Glomerular endothelial cell (primary cell): ENCODE data around the gene ANO6. TPM values are rescaled to one million over a fixed set of nuclear protein-coding genes. Genes with fewer than 3 reads are reported as not detected.

Source experiments
- DNase-seq: peaks from one replicate; pipeline ENCODE4 v3.0.0-alpha.2; 2011; ENCODE audit warnings: low read depth, low spot score; ENCODE audit errors: extremely low read depth
- total RNA-seq: library from RNA; depleted of rRNA; stranded (reverse); fragments of >200 nt; gene quantifications from 2 replicates; pipeline ENCODE4 v1.2.3, GENCODE V29; 2015

Gene ANO6
- total RNA-seq, 1 donor from 2014 or later = 78.2 TPM

DNA sequence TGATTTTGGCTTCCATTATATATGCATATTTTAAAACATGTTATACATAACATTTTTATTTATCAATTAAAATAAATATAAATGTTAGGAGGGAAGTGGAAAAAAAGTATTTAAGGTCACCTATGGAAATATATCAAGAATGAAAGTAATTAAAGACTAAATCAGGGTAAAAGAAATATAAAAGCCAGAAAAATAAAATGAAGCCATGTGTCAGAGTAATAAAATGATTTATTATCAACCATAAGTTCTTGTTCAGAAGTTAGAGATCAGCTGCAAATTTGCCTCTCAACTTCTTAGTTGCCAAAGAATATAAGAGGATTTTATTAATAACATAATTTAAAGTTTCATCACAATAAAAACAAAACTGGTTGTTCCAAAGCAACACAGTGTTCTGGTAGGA, 121.9 kb downstream of the ANO6 start:
- no peak for DNase-seq

DNA sequence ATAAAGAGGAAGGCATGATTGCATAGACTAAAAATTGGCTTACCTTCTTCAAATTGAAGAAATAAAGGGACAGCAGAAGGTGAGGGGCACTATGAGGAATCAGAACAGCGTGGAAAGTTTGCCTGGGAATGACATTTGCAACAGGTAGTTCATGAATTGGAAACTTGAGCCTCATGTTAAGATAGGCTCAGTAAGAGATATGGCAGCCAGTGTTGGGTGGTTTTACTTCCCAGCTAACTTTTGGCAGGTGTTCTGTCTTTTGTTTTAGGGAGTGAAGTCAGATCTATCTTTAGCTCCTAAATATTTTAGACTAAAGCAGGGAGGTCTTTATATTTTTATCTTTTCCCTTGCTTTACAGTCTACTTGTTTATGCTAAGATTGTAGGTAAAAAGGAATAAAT, 122.4 kb downstream of the ANO6 start:
- DNase-seq = no peak

DNA sequence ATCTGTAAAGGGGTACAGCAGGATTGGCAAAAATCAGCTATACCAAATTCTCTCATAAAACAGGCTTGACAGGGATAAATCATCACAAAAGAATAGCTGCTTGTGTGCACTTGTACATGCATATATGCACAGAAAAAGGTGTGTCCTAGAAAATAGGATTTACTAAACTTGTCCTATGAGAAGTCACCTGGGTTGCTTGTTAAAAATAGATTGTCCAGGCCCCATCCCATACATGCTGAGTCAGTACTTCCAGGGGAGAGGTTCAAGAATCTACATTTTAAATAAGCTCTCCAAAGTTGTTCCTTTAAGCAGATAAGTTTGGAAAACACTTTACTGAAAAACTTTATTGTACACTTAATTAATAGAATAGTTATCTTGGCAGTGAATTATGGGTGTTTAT, 123.1 kb downstream of the ANO6 start:
- no peak for DNase-seq

DNA sequence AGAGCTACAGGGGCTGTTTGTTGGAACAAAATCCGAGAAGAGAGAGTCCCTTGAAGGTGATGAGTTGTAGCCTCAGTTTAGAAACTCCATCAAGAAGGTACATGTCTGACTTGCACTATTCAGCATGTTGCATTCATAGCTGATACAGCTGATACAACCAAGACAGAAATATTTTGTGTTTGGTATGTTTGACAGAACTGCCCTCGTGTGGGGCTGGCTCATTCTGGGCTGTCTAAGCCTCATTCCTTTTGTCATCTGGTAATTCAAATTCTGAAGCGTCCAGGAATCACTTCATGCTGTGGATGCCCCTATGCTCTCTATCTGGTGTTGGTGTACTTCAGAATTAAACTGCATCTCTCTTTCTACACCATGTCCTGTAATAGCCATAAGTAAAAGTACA, 126.3 kb downstream of the ANO6 start:
- DNase-seq = no peak

DNA sequence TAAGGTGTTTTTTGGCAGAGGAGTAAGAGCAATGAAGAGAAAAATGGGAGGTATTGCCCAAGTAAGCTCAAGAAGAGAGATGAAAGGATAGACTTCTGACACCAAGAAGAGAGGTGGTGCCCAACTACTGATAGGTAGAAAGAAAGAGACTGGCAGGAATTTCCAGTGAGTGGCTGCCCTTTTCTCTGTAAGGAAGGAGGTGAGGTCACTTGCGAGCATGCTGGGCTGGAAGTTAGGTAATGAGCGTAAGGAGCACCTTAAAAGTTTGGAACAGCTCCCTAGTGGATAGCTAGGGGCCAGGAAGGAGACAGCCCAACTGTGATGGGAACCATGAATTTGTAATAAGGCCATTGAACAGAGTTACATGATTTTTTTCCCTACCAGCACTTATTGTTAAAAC, 127.0 kb downstream of the ANO6 start:
- DNase-seq = no peak

DNA sequence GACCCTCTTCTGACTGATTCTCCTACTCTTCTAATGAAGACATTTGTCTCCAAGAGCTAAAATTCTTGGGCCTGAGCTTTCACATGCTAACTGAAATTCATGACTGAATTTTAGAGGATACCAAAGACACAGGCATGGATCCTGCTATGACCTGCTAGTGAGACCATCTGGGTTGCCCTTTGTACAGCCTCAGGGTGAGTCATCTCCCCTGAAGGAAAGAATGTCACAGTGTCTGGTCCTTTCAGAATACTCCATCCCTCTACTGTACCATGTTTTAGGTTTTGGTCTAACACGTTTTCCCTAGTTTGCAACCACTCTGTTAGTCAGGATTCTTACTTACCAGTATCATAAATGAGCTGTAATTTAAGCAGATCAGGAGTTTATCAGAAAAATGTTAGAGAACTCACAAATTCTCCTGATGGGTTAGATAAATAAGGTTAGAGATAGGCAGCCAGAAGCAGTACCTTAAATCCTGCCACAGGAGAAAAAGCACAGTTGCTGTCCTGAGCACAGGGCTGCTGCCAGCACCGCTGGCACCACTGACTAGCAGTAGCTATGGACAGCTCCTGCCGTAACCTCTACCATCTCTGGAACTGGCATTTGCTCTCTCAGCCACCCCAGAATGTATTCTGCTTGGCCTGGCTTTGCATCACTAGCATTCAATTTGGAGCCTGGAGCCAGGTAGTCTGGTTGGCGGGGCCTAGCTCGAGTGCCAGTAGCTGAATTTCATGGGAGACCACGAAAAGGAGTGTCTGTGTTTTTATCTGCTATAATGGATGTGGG, 127.6 kb downstream of the ANO6 start:
- no peak for DNase-seq

DNA sequence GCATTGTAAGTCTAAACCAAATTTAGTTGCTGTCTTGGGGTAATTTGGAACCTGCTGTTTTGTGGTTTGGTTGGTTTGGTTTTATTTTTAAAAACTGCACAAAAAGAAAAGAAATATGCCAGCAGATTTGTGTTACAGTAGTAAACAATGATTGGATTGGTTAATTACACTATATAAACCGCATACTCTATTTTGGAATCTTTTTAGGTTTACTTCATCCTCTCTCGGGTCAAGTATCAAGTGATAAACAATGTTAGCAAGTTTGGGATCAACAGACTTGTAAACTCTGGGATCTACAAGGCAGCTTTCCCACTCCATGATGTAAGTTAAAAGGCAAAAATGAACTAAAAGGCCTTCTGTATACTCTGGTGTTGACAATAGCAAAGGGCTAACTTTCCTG, 132.4 kb downstream of the ANO6 start:
- DNase-seq = no peak

DNA sequence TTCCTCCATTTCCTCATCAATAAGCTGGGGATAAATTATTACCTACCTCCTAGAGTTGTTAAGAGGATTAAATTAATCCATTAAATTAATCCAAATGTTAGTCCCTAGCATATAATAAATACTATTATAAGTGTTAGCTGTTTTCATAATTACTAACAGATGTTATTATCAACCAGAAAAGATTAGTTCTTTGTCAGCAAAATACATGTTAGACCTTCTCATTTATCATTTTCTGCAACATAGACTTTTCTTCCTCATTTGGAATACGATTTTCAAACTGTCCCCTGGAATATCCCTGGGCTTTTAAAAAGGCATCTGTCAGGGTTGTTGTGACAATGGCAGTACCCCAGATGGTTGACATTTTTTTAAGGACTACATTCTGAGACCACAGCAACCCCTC, 133.1 kb downstream of the ANO6 start:
- no peak for DNase-seq

DNA sequence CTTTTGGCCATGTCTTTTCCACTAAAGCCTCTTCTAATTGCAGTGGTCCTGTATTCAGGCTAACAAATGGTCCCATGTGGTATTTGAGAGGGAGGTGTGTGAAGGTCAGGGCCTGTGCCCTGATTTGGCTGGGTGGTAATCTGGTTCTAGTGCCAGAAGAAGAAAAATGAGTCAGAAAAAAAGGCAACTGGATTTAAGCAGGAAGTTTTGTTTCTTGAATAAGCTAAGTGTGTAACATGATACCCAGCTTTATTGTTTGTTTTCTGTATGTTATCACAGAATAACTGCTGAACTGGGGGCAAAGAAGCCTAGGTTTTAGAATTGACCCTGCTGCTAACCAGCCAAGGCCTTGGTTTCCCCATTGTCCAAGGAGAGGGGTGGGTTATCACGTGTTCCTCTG, 134.0 kb downstream of the ANO6 start:
- no peak for DNase-seq

DNA sequence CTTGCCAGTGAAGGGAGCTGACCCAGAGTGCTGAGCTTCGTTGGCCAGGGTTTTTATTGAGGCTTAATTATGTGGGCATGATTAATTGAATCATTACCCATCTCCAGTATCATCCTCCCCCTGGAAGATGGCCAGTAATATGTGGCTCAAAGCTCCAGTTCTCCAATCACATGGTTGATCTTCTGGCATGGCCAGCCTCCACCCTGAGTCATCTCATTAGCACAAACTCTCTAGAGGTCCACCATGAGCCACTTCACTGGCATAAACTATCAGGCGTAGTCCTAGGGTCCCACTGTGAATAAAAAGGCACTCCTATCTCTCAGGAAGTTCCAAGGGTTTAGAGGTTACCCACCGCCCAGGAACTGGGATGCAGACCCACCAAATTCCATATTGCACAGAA, 135.0 kb downstream of the ANO6 start:
- DNase-seq = no peak

DNA sequence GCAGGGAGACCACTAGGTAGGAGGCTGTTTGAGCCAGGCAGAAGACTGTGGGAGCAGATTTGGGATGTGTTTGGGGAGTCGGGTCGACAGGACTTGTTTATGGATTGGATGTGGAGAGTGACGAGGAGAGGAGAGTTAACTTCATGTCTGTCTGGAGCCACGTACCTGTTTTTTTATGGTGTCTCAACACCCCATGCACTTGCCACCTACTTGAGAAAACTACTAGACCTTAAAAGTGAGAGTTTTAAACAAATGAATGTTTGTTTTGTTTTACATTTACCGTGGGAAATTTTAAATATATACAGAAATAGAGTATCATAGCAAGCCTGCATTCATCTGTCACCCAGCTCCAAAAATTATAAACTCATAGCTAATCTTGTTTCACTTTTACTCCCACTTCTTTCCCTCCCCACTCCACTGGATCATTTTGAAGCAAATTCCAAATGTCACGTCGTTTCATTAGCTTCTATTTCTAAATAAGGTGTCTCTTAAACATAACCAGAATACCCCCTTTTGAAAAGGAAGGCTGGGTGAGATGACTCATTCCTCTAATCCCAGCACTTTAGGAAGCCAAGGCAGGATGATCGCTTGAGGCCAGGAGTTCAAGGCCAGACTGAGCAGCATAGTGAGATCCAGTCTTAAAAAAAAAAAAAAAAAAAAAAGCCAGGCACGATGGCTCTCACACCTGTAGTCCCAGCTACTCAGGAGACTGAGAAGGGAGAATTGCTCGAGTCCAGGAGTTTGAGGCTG, 136.2 kb downstream of the ANO6 start:
- no peak for DNase-seq

DNA sequence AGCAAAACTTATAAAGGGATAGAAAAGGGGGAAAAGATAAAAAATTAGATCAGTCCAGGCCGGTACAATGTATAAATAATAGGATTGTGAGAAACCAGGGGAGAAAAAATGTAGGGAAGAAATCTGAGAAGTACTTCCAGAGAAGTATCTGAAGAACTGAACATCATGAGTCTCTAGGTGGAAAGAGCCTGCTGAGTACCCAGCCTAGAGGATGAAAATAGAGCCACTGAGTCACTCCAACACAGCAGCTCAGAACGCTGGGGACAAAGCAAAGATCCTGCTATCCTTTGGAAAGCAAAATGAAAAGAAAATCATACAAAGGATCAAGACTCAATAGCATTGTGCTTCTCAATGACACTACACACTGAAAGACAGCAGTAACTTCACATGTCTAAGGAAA, 138.0 kb downstream of the ANO6 start:
- no peak for DNase-seq

DNA sequence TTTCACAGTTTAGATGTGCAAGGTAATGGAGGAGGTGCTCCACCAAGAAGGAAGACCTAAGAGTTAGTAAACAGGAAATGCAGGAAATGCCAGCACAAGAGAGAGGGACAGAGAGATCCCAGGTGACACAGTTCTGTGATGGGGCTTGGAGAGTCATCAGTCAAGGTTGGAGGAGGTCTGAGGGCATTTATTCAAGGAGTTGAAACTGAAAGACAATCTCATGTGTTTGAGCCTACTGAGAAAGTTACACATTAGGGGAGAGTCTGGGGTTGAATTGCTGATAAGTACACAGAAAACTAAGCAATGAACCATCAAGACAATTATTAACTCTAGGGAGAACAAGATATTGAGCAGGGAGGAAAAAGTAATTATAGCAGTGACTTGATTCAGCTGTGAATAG, 138.5 kb downstream of the ANO6 start:
- DNase-seq = no peak

DNA sequence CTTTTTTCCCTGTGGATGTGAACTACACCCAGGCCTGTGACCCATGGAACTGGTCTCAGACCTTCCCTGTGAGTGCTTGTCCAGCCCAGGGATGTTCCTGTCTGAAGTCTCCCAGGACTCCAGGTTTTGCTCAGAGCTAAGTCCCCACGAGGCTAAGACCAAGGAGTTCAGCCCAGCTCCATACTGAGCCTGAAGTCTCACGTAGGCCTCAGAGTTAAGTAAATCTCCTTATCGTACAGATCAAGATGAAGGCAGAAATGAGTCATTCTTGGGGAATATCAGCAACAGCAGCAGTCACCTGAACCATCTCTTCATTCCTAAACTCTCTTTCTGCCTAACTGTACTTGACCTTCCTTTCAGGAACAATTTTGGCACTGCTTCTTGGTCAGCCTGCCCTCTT, 139.8 kb downstream of the ANO6 start:
- DNase-seq = no peak

DNA sequence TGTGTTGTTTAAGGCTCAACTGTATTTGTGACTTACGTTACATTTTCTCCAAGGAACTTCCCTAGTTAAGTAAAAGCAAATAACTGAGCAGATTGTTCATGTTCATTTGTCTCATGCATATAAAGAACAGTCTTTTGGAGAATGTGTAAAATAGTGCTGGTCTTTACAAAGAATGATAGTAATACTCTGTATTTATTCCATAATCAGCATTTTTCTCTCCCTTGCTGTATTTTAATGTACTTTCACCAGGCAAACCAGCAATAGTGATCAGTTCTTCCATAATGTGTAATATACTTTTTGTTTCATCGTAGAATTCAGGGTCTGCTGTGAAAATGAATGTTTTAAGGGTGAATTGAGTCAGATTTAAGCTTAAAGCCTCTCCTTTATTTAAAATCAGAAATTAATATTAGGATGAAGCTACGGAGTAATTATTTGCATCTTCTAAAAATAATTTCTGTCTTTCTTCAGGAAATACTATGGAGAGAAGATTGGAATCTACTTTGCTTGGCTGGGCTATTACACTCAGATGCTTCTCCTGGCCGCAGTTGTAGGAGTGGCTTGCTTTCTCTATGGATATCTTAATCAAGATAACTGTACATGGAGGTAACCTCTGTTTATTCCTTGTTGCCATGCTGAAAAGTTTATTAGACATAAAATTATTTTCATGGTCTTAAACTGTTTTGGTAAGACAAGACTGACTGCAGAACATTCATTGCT, 141.1 kb downstream of the ANO6 start:
- DNase-seq = no peak

DNA sequence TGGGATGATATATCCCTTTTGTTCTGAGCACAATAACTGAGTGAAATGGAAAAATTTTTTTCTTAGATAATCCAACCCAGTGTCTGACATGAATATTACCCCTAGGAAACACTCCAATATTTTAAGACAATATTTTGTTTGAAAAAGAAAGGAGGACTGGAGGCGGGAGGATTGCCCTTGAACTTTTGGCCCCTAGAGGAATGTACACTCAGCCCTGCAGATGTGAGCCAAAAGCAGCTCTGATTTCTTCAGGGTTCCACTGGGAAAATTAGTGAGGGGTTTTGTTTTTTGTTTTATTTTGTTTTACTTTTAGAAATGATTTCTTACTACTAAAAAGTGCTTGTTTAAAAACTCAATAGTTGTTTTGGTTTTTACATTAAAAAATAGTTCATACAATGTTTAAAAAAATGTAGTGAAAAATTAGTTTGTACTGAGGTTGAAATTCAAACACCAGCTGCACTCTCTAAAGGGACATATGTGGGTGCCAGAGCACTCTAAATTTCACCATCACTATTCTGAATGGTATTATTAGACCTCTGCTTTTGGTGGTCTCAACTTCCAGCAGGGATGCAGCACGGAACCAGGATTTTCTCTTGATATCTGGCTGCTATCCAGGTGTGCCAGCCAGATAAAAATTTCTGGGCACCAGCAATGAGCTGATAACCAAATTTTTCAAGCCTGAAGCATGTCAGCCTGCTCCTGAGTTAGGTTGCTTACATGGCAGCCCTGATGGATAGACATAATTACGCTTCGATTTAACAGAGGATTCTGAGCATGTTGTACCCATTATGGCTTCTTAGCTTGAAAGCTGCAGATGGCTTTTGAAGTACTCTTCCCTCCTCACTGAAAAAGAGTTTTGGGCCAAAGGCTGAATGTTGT, 141.9 kb downstream of the ANO6 start:
- no peak for DNase-seq

DNA sequence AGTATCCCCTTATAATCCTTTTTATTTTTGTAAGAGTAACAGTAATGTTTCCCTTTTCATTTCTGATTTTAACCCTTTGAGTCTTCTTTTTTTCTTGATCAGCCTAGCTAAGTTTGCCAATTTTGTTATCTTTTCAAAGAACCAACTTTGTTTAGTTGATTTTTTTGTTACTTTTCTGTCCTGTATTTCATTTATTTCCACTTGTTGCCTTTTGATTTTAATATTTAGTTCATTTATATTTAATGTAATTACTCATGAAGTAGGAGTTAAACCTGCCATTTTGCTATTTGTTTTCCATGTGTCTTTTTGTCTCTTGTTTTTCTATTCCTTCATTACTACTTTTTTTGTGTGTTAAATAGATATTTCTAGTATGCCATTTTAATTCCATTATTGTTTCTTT, 146.4 kb downstream of the ANO6 start:
- DNase-seq = no peak

DNA sequence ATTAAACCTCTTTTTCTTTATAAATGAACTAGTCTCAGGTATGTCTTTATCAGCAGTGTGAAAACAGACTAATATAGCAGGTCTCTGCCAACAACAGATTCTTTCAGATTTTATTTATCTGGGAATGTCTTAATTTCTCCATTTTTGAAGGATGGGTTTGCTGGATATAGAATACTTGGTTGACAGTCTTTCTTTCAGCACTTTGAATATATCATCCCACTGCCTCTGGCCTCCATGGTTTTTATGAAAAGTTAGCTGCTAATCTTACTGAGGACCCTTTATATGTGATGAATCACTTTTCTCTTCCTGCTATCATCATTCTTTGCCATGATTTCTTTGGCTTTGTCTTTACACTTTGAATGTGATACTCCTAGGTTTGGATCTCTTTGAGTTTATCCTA, 148.0 kb downstream of the ANO6 start:
- no peak for DNase-seq

DNA sequence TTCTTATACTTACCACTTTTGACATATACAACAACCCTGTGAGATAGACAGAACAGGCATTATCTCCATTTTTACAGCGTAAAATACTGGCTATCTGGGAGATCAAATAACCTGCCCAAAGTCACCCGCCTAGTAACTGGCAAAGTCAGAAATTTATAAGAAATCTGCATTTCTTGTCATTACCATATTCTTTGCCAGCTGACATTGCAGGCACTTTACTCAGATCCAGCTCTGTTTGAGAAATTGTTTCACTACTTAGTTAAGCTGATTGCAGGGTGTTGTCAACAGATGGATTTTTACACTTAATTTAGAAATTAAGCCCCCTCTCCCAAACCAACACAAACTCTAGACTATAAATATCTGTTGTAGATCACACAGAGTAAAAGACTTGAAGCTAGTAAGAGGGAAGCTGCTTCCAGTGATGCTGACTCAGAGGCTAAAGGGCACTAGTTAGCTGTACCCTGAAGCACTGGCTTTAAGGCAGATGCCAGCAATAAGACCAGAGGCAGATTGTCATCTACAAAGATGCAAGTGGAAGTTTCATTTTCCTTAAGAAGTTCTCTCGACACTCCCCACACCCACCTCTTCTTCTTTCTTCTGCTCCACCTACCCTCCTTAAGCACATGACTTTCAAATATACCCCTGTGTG, 153.1 kb downstream of the ANO6 start:
- DNase-seq = no peak

DNA sequence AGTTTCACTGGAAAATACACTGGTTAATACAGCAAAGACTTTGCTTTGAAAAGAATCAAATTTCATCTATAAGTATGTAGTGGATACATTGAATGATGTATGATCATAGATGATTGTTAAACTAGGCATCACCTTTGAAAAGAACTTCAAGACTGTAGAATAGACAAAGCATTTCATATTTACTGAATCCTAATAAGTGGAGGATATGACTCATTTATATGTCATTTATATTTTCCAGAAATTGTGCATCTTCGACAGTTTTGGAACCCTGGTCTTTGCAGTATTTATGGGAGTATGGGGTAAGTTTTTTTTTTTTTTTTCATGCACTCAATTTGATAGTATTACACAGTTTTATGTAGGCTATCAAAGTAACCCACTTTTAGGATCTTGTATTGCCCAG, 161.9 kb downstream of the ANO6 start:
- no peak for DNase-seq
